ENCODE results near the gene TMC2.
"Not testable (repeated sequence)": the region's sequence is repeated elsewhere in the genome, so short reads cannot be mapped to it uniquely, and the experiment has no call there.

GRCh38 chr20:2684817-2685216 lies 148.4 kb downstream of the TMC2 start:
- not testable (repeated sequence) for TF ChIP-seq CTCF, POLR2A (IDR thresholded peaks at IDR 0.05)

All from Peyer's patch (tissue), 4 donors.